Uterus (tissue), 4 donors: ENCODE data around the gene DUS4L. TPM values are rescaled to one million over a fixed set of nuclear protein-coding genes. Genes with fewer than 3 reads are reported as not detected.
A peak's percentile ranks its signal among the peaks of the same experiment; 100 is the strongest.

Experiments
- DNase-seq, 2 donors: peaks; one replicate each; pipeline ENCODE4 v3.0.0-alpha.2; 2019 to 2020
- H3K27ac ChIP-seq, 2 donors: fragments of 200-600 bp; sonication (generic); 1 replicate in 1 of 2; 2 replicates in 1 of 2; pipeline ENCODE4 v1.5.1; 2016 to 2018
- H3K27me3 ChIP-seq, 2 donors: fragments of 200-600 bp; sonication (generic); one replicate each; pipeline ENCODE4 v1.5.1; 2018 to 2019; ENCODE audit warnings: control low read depth in 1 of 2
- H3K36me3 ChIP-seq, 2 donors: fragments of 200-600 bp; sonication (generic); one replicate each; pipeline ENCODE4 v1.5.1; 2019; ENCODE audit warnings: control low read depth in 1 of 2
- H3K4me1 ChIP-seq, 2 donors: fragments of 200-600 bp; sonication (generic); one replicate each; pipeline ENCODE4 v1.5.1; 2018 to 2019; ENCODE audit warnings: control low read depth in 1 of 2
- H3K4me3 ChIP-seq, 2 donors: fragments of 200-600 bp; sonication (generic); 1 replicate in 1 of 2; 2 replicates in 1 of 2; pipeline ENCODE4 v1.5.1; 2018 to 2019; ENCODE audit warnings: mild to moderate bottlenecking in 1 of 2
- H3K9me3 ChIP-seq, 2 donors: fragments of 200-600 bp; sonication (generic); one replicate each; pipeline ENCODE4 v1.5.1; 2019; ENCODE audit warnings: control low read depth in 1 of 2
- CTCF ChIP-seq, 4 experiments: fragments of 200-600 bp in 2 of 4; fragments of 450-650 bp in 2 of 4; sonication (generic) in 2 of 4; IDR thresholded peaks; one replicate each; pipeline ENCODE4 v1.5.1; 2016 to 2019; ENCODE audit warnings: antibody characterized with exemption in 4 of 4, mild to moderate bottlenecking in 2 of 4, moderate library complexity in 1 of 4
- POLR2A ChIP-seq, 2 donors: fragments of 450-650 bp; IDR thresholded peaks; one replicate each; pipeline ENCODE4 v1.6.1; 2016; ENCODE audit warnings: antibody characterized with exemption in 2 of 2, mild to moderate bottlenecking in 1 of 2, moderate library complexity in 1 of 2
- intact Hi-C: fragments of 100-400 bp; cut with DNase I; formaldehyde crosslinking; loops from one replicate; pipeline ENCODE4 v1.15.1; 2023; ENCODE audit warnings: low total_unique reads
- small RNA-seq: library from RNA; depleted of rRNA; stranded (forward); fragments of <200 nt; gene quantifications from one replicate; pipeline ENCODE3, GENCODE V24; 2016
- total RNA-seq, 4 donors: library from RNA; depleted of rRNA in 3 of 4; stranded (reverse); fragments of >200 nt in 3 of 4; gene quantifications; one replicate each; pipeline versions ENCODE4 v1.1.0 to v1.2.4, GENCODE V29; 2014 to 2023
- donor health status: DM: yes; HTN: yes; CAD: no.

Gene DUS4L
- total RNA-seq, 4 donors from 2014 or later, result 5.4 to 16.8 (median 10.0) TPM; not detected in 1

DNA sequence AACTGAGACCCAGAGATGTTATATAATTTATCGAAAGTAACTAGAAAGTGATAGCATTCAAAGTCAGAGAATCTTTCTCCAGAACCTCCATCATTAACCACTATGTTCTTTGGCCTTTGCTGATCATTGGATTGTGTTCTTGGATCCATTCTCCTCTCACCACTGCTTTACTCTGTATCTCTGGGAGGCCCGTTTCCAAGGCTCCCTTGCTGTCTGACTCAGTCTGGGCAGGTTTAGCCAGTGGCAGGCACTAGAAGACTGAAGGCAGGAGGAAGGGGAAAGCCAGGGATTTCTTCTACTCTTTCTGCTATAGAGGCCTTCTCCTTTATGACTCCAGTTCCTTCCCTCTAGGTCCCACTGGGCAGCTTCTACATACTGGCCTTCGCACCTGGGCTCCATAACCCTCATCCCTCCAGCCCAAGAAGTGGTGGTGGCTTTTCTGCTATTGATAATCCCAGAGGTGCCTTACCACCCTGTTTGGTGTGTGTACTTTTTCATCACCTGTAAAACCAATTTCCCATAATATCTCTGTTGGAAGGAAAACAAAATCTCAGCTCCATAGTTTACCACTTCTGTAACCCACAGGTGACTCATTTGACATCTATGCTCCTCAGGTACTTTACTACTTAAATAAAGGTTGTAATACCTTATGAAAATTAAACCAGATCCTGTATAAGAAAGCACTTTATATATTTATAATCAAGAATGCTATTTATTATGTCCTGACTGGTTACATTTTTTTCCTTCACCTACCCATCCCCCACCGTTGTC, 52.3 kb downstream of the DUS4L start:
- no peaks in the 10 kb centered on the region for H3K9me3 ChIP-seq
- H3K4me3 ChIP-seq, result no peak overlapping the region
- intact Hi-C loops, result no loop called here
- H3K27me3 ChIP-seq, result no peaks in the 10 kb centered on the region
- no peak for DNase-seq
- peaks cover 0 to 9% of the 10 kb centered on the region in 2 donors for H3K4me1 ChIP-seq
- no peak for TF ChIP-seq CTCF (IDR thresholded peaks at IDR 0.05)
- no peak for TF ChIP-seq POLR2A (IDR thresholded peaks at IDR 0.05)
- no peaks in the 10 kb centered on the region for H3K36me3 ChIP-seq
- H3K27ac ChIP-seq, result no peak overlapping the region

DNA sequence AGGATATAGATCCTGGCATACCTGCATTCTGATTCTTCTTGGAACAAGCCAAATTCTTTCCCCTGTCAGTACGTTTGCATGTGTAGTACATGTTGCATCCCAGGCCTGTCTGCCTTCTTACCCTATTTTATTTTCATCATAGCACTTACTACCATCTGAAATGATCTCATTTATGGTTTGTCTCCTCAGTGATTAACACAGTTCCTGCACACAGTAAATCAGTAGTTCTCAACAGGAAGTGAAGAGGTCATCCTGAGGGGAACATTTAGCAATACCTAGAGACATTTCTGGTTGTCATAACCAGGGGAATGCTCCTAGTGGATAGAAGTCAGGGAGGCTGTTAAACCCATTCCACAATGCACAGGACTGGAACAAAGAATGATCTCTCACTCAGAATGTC, 58.7 kb downstream of the DUS4L start:
- H3K27me3 ChIP-seq, result no peaks in the 10 kb centered on the region
- H3K27ac ChIP-seq, result peak overlapping the region in 1 of 2 donors; percentile 42
- no peaks in the 10 kb centered on the region for H3K9me3 ChIP-seq
- intact Hi-C loops, result no loop called here
- H3K4me3 ChIP-seq, result no peak overlapping the region
- no peaks in the 10 kb centered on the region for H3K36me3 ChIP-seq
- peaks cover 0 to 9% of the 10 kb centered on the region in 2 donors for H3K4me1 ChIP-seq
- TF ChIP-seq CTCF (IDR thresholded peaks at IDR 0.05) (no peak), POLR2A (IDR thresholded peaks at IDR 0.05) (no peak)
- DNase-seq, result no peak

DNA sequence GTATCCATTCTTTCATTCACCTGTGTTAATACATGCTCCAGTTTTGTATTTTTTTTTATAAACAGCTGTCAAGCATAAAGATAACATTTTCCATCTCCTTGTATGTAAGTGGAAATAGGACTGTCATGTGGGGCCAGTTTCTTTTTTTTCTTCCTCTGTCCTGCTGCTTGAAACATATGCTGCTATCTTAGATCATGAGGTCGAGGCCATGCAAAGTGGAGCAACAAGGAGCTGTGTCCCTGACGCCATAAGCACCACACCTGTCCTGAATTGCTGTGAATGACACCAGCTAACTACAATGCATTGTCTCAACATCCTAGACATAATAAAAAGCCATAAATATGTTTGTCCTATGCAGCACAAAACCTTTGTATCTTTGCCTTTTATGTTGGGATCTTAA, 59.1 kb downstream of the DUS4L start:
- intact Hi-C loops, result no loop called here
- DNase-seq, result no peak
- H3K9me3 ChIP-seq, result no peaks in the 10 kb centered on the region
- H3K4me3 ChIP-seq, result no peak overlapping the region
- TF ChIP-seq CTCF (IDR thresholded peaks at IDR 0.05) (no peak), POLR2A (IDR thresholded peaks at IDR 0.05) (no peak)
- H3K4me1 ChIP-seq, result peaks cover 0 to 9% of the 10 kb centered on the region in 2 donors
- H3K27me3 ChIP-seq, result no peaks in the 10 kb centered on the region
- H3K36me3 ChIP-seq, result no peaks in the 10 kb centered on the region
- H3K27ac ChIP-seq, result peak overlapping the region in 1 of 2 donors; percentile 3

- no peak for DNase-seq
- intact Hi-C loops, result no loop called here
- H3K9me3 ChIP-seq, result no peaks in the 10 kb centered on the region
Observed at GRCh38 chr7:107627002-107627401, 63.2 kb downstream of the DUS4L start.

More at GRCh38 chr7:107627002-107627401, 63.2 kb downstream of the DUS4L start:
- H3K4me3 ChIP-seq, result no peak overlapping the region
- H3K36me3 ChIP-seq, result no peaks in the 10 kb centered on the region
- no peaks in the 10 kb centered on the region for H3K27me3 ChIP-seq
- H3K4me1 ChIP-seq, result no peaks in the 10 kb centered on the region
- TF ChIP-seq CTCF (IDR thresholded peaks at IDR 0.05), result no peak
- no peak for TF ChIP-seq POLR2A (IDR thresholded peaks at IDR 0.05)
- no peak overlapping the region for H3K27ac ChIP-seq

Small RNA genes within 50 kb of the gene (small RNA-seq; reads per million reads assigned to genes)
- gene RF01233, result not detected

Other genes starting within 250 kb of the DUS4L start
- gene GPR22, start 93.9 kb upstream of the DUS4L start, total RNA-seq, result 10 to 100 TPM in 1 of 4 donors, 1 to 10 TPM in 1, under 1 TPM in 1, not detected in 1; 0.48 to 26.1 (median 1.1) TPM
- gene COG5, start 51 bp upstream of the DUS4L start, total RNA-seq, result 100 to 1,000 TPM in 2 of 4 donors, 10 to 100 TPM in 2; 39.7 to 143 (median 98.3) TPM
- gene BCAP29, start 16.3 kb downstream of the DUS4L start, total RNA-seq, result 100 to 1,000 TPM in 2 of 4 donors, 10 to 100 TPM in 2; 13.6 to 287 (median 110) TPM
- gene SLC26A4, start 96.9 kb downstream of the DUS4L start, total RNA-seq, result 1 to 10 TPM in 3 of 4 donors, not detected in 1; 1.2 to 4.4 (median 1.7) TPM
- 10 to 100 TPM; 22.3 to 54.1 (median 29.1) TPM for gene CBLL1, start 180.2 kb downstream of the DUS4L start, total RNA-seq
- 1 to 10 TPM in 1 of 4 donors, under 1 TPM in 3; 0.29 to 1.0 (median 0.66) TPM for gene SLC26A3, start 239.3 kb downstream of the DUS4L start, total RNA-seq